H1 (cell line): ENCODE results near the gene SMPD2. TPM values are rescaled to one million over a fixed set of nuclear protein-coding genes. Genes with fewer than 3 reads are reported as not detected.
A peak's percentile ranks its signal among the peaks of the same experiment; 100 is the strongest.

Source experiments
- CTCF ChIA-PET: fragments of 300-600 bp; sonication (Branson Sonifier 250); formaldehyde crosslinking; loops from one replicate; lab custom pipeline; 2021; ENCODE audit not compliant: partially characterized antibody; lab: Charles Lee
- POLR2A ChIA-PET: fragments of 300-600 bp; sonication (Branson Sonifier 250); formaldehyde crosslinking; loops from one replicate; lab custom pipeline; 2021; ENCODE audit warnings: inconsistent platforms; ENCODE audit not compliant: partially characterized antibody; lab: Charles Lee
- DNase-seq, 2 experiments: peaks; one replicate each; pipeline versions ENCODE4 v3.0.0 to v3.0.0-alpha.2; 2010 to 2022; ENCODE audit warnings: low spot score in 2 of 2, low read depth in 1 of 2, mixed read lengths in 1 of 2
- FAIRE-seq: peaks from 2 replicates; lab custom pipeline; 2011; peaks lifted over from hg19 to GRCh38; lab: Jason Lieb, UNC
- H2AFZ ChIP-seq: 2 replicates; pipeline ENCODE4 v1.8.1; 2012; ENCODE audit warnings: low read length, inconsistent platforms
- H2AK5ac ChIP-seq: 2 replicates; pipeline ENCODE4 v1.6.1; 2013; ENCODE audit warnings: low read depth, low read length
- H2BK120ac ChIP-seq: replicated peaks from 2 replicates; pipeline ENCODE3; 2013; ENCODE audit warnings: low read depth, low read length, inconsistent platforms
- H2BK12ac ChIP-seq: 2 replicates; pipeline ENCODE4 v1.6.1; 2013; ENCODE audit warnings: low read depth, low read length
- H2BK15ac ChIP-seq: 2 replicates; pipeline ENCODE4 v1.6.1; 2013; ENCODE audit warnings: low read length
- H2BK20ac ChIP-seq: 2 replicates; pipeline ENCODE4 v1.6.1; 2013; ENCODE audit warnings: low read length
- H2BK5ac ChIP-seq: 2 replicates; pipeline ENCODE4 v1.6.1; 2013; ENCODE audit warnings: low read depth, low read length
- H3K14ac ChIP-seq: 2 replicates; pipeline ENCODE4 v1.6.1; 2013; ENCODE audit warnings: inconsistent platforms; ENCODE audit not compliant: insufficient read length
- H3K18ac ChIP-seq: 2 replicates; pipeline ENCODE4 v1.6.1; 2013; ENCODE audit warnings: low read length; ENCODE audit errors: extremely low read depth
- H3K23ac ChIP-seq: 2 replicates; pipeline ENCODE4 v1.6.1; 2013; ENCODE audit warnings: inconsistent platforms; ENCODE audit not compliant: insufficient read length
- H3K23me2 ChIP-seq: 2 replicates; pipeline ENCODE4 v1.6.1; 2013; ENCODE audit warnings: low read depth, low read length
- H3K27ac ChIP-seq: 2 replicates; pipeline ENCODE4 v1.6.1; 2011; ENCODE audit warnings: low read depth, low read length, inconsistent platforms
- H3K27me3 ChIP-seq, 4 experiments: replicated peaks in 1 of 4; 1 replicate in 1 of 4; 2 replicates in 3 of 4; pipeline versions ENCODE4 v1.6.1 to v1.8.1; 2011 to 2013; ENCODE audit warnings: low read length in 3 of 4, mild to moderate bottlenecking in 3 of 4, inconsistent platforms in 2 of 4, mixed read lengths in 2 of 4, moderate library complexity in 1 of 4; ENCODE audit not compliant: control insufficient read depth in 3 of 4, insufficient read depth in 3 of 4; ENCODE audit errors: extremely low read depth in 1 of 4
- H3K36me3 ChIP-seq, 4 experiments: 2 replicates each; pipeline versions ENCODE4 v1.6.1 to v1.8.1; 2011 to 2013; ENCODE audit warnings: mild to moderate bottlenecking in 4 of 4, low read length in 3 of 4, moderate library complexity in 2 of 4, control low read depth in 1 of 4, inconsistent platforms in 1 of 4; ENCODE audit not compliant: insufficient read depth in 4 of 4, control insufficient read depth in 2 of 4
- H3K4ac ChIP-seq: replicated peaks from 2 replicates; pipeline ENCODE3; 2013; ENCODE audit warnings: low read length, low read depth, mixed read lengths, inconsistent platforms; ENCODE audit not compliant: insufficient read length
- H3K4me1 ChIP-seq, 4 experiments: replicated peaks in 1 of 4; 1 replicate in 1 of 4; 2 replicates in 3 of 4; pipeline versions ENCODE4 v1.6.1 to v1.8.1; 2011 to 2013; ENCODE audit warnings: low read length in 3 of 4, inconsistent platforms in 2 of 4, mixed read lengths in 1 of 4; ENCODE audit not compliant: insufficient read depth in 4 of 4, control insufficient read depth in 3 of 4
- H3K4me2 ChIP-seq, 2 experiments: 2 replicates each; pipeline versions ENCODE4 v1.6.1 to v1.8.1; 2011 to 2013; ENCODE audit warnings: low read depth in 2 of 2, low read length in 2 of 2, control low read depth in 1 of 2, inconsistent platforms in 1 of 2, mild to moderate bottlenecking in 1 of 2; ENCODE audit not compliant: insufficient read depth in 1 of 2
- H3K4me3 ChIP-seq, 4 experiments: fragments of 200-600, 300-600 bp in 1 of 4; sonication (generic), shearing (Covaris generic), sonication (Bioruptor Twin) in 1 of 4; 2 replicates each; pipeline versions ENCODE4 v1.5.1 to v1.8.1; 2011 to 2016; ENCODE audit warnings: low read length in 4 of 4, low read depth in 3 of 4, control low read depth in 2 of 4, inconsistent platforms in 2 of 4, mild to moderate bottlenecking in 2 of 4, mixed read lengths in 1 of 4, moderate library complexity in 1 of 4; ENCODE audit not compliant: insufficient read depth in 2 of 4; ENCODE audit errors: extremely low read depth in 1 of 4
- H3K56ac ChIP-seq: replicated peaks from 2 replicates; pipeline ENCODE3; 2013; ENCODE audit warnings: low read depth, mild to moderate bottlenecking, mixed read lengths, low read length, inconsistent platforms; ENCODE audit not compliant: insufficient read length
- H3K79me1 ChIP-seq: 2 replicates; pipeline ENCODE4 v1.6.1; 2013; ENCODE audit warnings: low read depth, low read length, control low read depth
- H3K79me2 ChIP-seq, 2 experiments: 2 replicates each; pipeline versions ENCODE4 v1.6.1 to v1.8.1; 2012 to 2013; ENCODE audit warnings: low read length in 2 of 2, mild to moderate bottlenecking in 2 of 2, inconsistent platforms in 1 of 2; ENCODE audit not compliant: insufficient read depth in 2 of 2, control insufficient read depth in 1 of 2
- H3K9ac ChIP-seq, 4 experiments: replicated peaks in 1 of 4; 1 replicate in 1 of 4; 2 replicates in 3 of 4; pipeline versions ENCODE4 v1.6.1 to v1.8.1; 2011 to 2013; ENCODE audit warnings: low read depth in 3 of 4, low read length in 3 of 4, control low read depth in 2 of 4, mild to moderate bottlenecking in 2 of 4, moderate library complexity in 2 of 4, inconsistent platforms in 1 of 4; ENCODE audit errors: extremely low read depth in 1 of 4
- H3K9me3 ChIP-seq, 2 experiments: 2 replicates each; pipeline versions ENCODE4 v1.6.1 to v1.8.1; 2012 to 2013; ENCODE audit warnings: mild to moderate bottlenecking in 2 of 2, moderate library complexity in 2 of 2, control low read depth in 1 of 2, inconsistent platforms in 1 of 2, low read depth in 1 of 2, low read length in 1 of 2, mixed read lengths in 1 of 2; ENCODE audit not compliant: insufficient read depth in 2 of 2
- H4K20me1 ChIP-seq, 2 experiments: replicated peaks in 1 of 2; 2 replicates each; pipeline versions ENCODE3 to v1.8.1; 2011 to 2013; ENCODE audit warnings: inconsistent platforms in 2 of 2, low read length in 2 of 2, mild to moderate bottlenecking in 1 of 2; ENCODE audit not compliant: insufficient read depth in 2 of 2, control insufficient read depth in 1 of 2
- H4K5ac ChIP-seq: 2 replicates; pipeline ENCODE4 v1.6.1; 2013; ENCODE audit warnings: low read length, low read depth, mixed read lengths, inconsistent platforms; ENCODE audit not compliant: insufficient read length
- H4K8ac ChIP-seq: 2 replicates; pipeline ENCODE4 v1.8.0; 2013; ENCODE audit warnings: mild to moderate bottlenecking, moderate library complexity, low read length, inconsistent platforms; ENCODE audit not compliant: insufficient read depth; ENCODE audit errors: extremely low read depth
- H4K91ac ChIP-seq: replicated peaks from 2 replicates; pipeline ENCODE3; 2013; ENCODE audit warnings: low read length, mixed read lengths, inconsistent platforms; ENCODE audit not compliant: insufficient read length
- ATF3 ChIP-seq: IDR thresholded peaks from 2 replicates; pipeline ENCODE4 v1.6.1; 2011; ENCODE audit warnings: low read depth, mild to moderate bottlenecking, low read length; ENCODE audit not compliant: insufficient read depth
- CBX5 ChIP-seq: fragments of 300-800, 300-1000 bp; sonication (generic); IDR thresholded peaks from 2 replicates; pipeline ENCODE4 v1.7.1; 2016; ENCODE audit warnings: antibody characterized with exemption, low read length, low read depth
- CTBP2 ChIP-seq: IDR thresholded peaks from 2 replicates; pipeline ENCODE4 v1.7.0; 2011; ENCODE audit warnings: borderline replicate concordance, mild to moderate bottlenecking, moderate library complexity, mixed read lengths, low read length; ENCODE audit not compliant: insufficient read depth, insufficient read length
- GABPA ChIP-seq: IDR thresholded peaks from 2 replicates; pipeline ENCODE4 v1.6.1; 2011; ENCODE audit warnings: mild to moderate bottlenecking, low read length, moderate library complexity, borderline replicate concordance; ENCODE audit not compliant: insufficient read depth
- GTF2F1 ChIP-seq: IDR thresholded peaks from 2 replicates; pipeline ENCODE4 v1.6.1; 2012; ENCODE audit warnings: low read depth, low read length, improper control_type of control experiment, borderline replicate concordance
- JUN ChIP-seq: IDR thresholded peaks from 2 replicates; pipeline ENCODE4 v1.6.1; 2011; ENCODE audit warnings: low read depth, mild to moderate bottlenecking, improper control_type of control experiment, low read length
- KDM1A ChIP-seq: fragments of 200-600, 300-600 bp; sonication (generic); IDR thresholded peaks from 2 replicates; pipeline ENCODE4 v1.7.1; 2016; ENCODE audit warnings: mild to moderate bottlenecking, low read length, borderline replicate concordance
- POLR2AphosphoS5 ChIP-seq: IDR thresholded peaks from 2 replicates; pipeline ENCODE4 v1.6.1; 2011; ENCODE audit warnings: low read depth, low read length
- SIX5 ChIP-seq: IDR thresholded peaks from 2 replicates; pipeline ENCODE4 v1.6.1; 2011; ENCODE audit warnings: mild to moderate bottlenecking, low read depth, low read length
- USF2 ChIP-seq: IDR thresholded peaks from 2 replicates; pipeline ENCODE4 v1.6.1; 2011; ENCODE audit warnings: low read length, improper control_type of control experiment
- WGBS, 2 experiments: shearing (Covaris generic) in 1 of 2; methylation state at CpG; one replicate each; pipeline versions ENCODE4 v1.1.6 to v1.1.7; 2013 to 2015; ENCODE audit warnings: low lambda C conversion rate in 2 of 2, mixed read lengths in 2 of 2, inconsistent platforms in 1 of 2, low coverage in 1 of 2, missing lambda C conversion rate in 1 of 2; ENCODE audit not compliant: insufficient replicate concordance in 2 of 2, insufficient coverage in 1 of 2, insufficient read length in 1 of 2; ENCODE audit errors: extremely low coverage in 1 of 2, missing lambda C conversion rate in 1 of 2; 5-methylcytosine and 5-hydroxymethylcytosine counted together
- polyA plus RNA-seq, 7 experiments: library from polyadenylated mRNA; depleted of rRNA in 3 of 7; stranded (reverse) in 5 of 7; unstranded in 2 of 7; fragments of >200 nt in 5 of 7; fragments of 200-250 nt in 2 of 7; gene quantifications; 1 replicate in 5 of 7; 2 replicates in 1 of 7; 4 replicates in 1 of 7; pipeline versions ENCODE4 v1.2.1 to v1.2.3, GENCODE V29; 2011 to 2013; ENCODE audit warnings: missing spikeins in 2 of 7, mixed read lengths in 2 of 7
- total RNA-seq: library from RNA; stranded (reverse); fragmentation: NEBNext Ultra II Directional; extraction: Animal tissue kit (Norgen Biotek cat#: 25700); gene quantifications from 2 replicates; pipeline ENCODE4 v1.2.1, GENCODE V29; 2021

SMPD2 gene
- total and polyA plus RNA-seq, 2 of the 8 experiments (the other 6 are each of a cell fraction or from before 2014, with no cell fraction given), result 11.5 to 17.2 TPM

- 88% methylated on average over 8 of the region's 8 CpGs; no CpG with 5 or more reads in 1 of the 2 experiments for WGBS, 2 experiments
- Histone ChIP-seq H3K56ac (no peak overlapping the region), H3K4ac (no peak overlapping the region), H2BK12ac (no peak overlapping the region), H3K23me2 (peaks cover under 1% of the 10 kb centered on the region; the same call in 1 of the 2 replicates), H3K18ac (no peak overlapping the region), H4K20me1 (peaks cover 6 to 19% of the 10 kb centered on the region in 2 experiments), H4K8ac (no peak overlapping the region), H3K14ac (no peak overlapping the region), H3K27me3 (no peaks in the 10 kb centered on the region), H3K4me3 (no peak overlapping the region), H3K79me1 (no peaks in the 10 kb centered on the region; the same call in none of the 2 replicates), H3K27ac (no peak overlapping the region), H2AK5ac (no peak overlapping the region), H4K5ac (no peak overlapping the region), H3K36me3 (peaks cover 11 to 49% (median 24%) of the 10 kb centered on the region in 4 experiments; a peak in 7 of 8 replicates), H3K9me3 (no peaks in the 10 kb centered on the region), H4K91ac (no peak overlapping the region), H2BK120ac (no peak overlapping the region), H3K4me2 (no peak overlapping the region), H3K9ac (no peak overlapping the region), H3K23ac (no peak overlapping the region), H3K4me1 (peaks cover 0 to 7% (median 3%) of the 10 kb centered on the region in 4 experiments; a peak in 6 of 7 replicates), H2BK5ac (no peak overlapping the region), H2BK15ac (no peak overlapping the region), H2BK20ac (no peak overlapping the region), H3K79me2 (peaks cover 0 to 3% of the 10 kb centered on the region in 2 experiments; a peak in 1 of 4 replicates), H2AFZ (no peak overlapping the region)
- ChIA-PET CTCF (interaction anchor here (0.6 to 1.3 kb wide), 2 partner anchors 23 to 264 kb away, joined by 3 read pairs; no protein-coding TSS in a partner anchor), POLR2A (interaction anchor here (1.2 to 1.6 kb wide), 3 partner anchors 9 to 38 kb away, joined by 3 to 10 read pairs (median 3); partner anchors contain the start of gene MICAL1)
- TF ChIP-seq GTF2F1 (no peak), KDM1A (no peak), SIX5 (no peak), POLR2AphosphoS5 (no peak), ATF3 (no peak), JUN (no peak), CBX5 (no peak), CTBP2 (no peak), USF2 (no peak), GABPA (no peak)
- DNase-seq, result peak in 1 of 2 experiments; percentile 24
- FAIRE-seq, result no peak
Observed at GRCh38 chr6:109446541-109446940, 6.0 kb downstream of the SMPD2 start.
